Measurements from ENCODE around the gene NLRP9. TPM values are rescaled to one million over a fixed set of nuclear protein-coding genes. Genes with fewer than 3 reads are reported as not detected.
"Not testable (repeated sequence)": the region's sequence is repeated elsewhere in the genome, so short reads cannot be mapped to it uniquely, and the experiment has no call there.

The NLRP9 gene
- total and polyA plus RNA-seq, 2 donors = not detected

DNA sequence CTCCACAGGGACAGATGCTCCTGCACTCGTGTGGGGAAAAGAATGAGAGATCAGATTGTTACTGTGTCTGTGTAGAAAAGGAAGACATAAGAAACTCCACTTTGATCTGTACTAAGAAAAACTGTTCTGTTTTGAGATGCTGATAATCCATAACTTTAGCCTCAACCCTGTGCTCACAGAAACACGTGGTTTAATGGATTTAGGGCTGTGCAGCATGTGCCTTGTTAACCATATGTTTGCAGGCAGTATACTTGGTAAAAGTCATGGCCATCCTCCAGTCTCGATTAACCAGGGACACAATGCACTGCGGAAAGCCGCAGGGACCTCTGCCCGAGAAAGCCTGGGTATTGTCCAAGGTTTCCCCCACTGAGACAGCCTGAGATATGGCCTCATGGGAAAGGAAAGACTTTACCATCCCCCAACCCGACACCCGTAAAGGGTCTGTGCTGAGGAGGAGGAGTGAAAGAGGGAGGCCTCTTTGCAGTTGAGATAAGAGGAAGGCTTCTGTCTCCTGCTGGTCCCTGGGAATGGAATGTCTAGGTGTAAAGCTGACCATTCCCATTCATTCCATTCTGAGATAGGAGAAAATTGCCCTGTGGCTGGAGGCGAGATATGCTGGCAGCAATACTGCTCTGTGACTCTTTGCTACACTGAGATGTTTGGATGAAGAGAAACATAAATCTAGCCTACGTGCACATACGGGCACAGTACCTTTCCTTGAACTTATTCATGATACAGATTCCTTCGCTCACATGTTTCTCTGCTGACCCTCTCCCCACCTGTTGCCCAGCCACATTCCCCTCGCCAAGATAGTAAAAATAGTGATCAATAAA lies 20.1 kb downstream of the NLRP9 start:
- 53% methylated on average over 13 of the region's 13 CpGs for WGBS
- H3K4me3 ChIP-seq (ENCODE audit: low read depth, low read length) = not testable (repeated sequence)

DNA sequence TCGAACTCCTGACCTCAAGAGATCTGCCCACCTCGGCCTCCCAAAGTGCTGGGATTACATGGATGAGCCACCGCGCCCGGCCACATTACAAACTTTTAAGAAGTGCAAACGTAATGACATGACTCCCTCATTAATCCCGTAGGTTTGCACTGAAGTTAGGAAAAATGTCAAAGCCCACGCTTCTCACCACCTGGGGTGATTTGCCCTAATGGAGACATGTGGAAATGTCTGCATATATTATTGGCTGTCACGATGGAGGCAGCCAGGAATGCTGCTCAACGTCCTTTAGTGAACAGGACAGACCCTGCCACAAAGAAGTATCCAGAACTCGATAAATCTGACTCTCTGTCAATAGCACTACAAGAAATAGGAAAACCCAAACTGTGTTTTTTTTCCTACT lies 21.0 kb downstream of the NLRP9 start:
- no peaks in the 10 kb centered on the region for H3K4me1 ChIP-seq (ENCODE audit: insufficient read depth)
- H3K36me3 ChIP-seq (ENCODE audit: insufficient read depth) = no peaks in the 10 kb centered on the region
- no peak overlapping the region for H3K27ac ChIP-seq (ENCODE audit: low read depth)
- 81% methylated on average over 11 of the region's 11 CpGs for WGBS
- DNase-seq (ENCODE audit: extremely low spot score) = no peak
- H3K4me3 ChIP-seq (ENCODE audit: low read depth, low read length) = no peak overlapping the region

More for the DNA sequence above, 20.1 kb downstream of the NLRP9 start:
- not testable (repeated sequence) for DNase-seq (ENCODE audit: extremely low spot score); H3K27ac ChIP-seq (ENCODE audit: low read depth); H3K36me3 ChIP-seq (ENCODE audit: insufficient read depth); H3K4me1 ChIP-seq (ENCODE audit: insufficient read depth)

DNA sequence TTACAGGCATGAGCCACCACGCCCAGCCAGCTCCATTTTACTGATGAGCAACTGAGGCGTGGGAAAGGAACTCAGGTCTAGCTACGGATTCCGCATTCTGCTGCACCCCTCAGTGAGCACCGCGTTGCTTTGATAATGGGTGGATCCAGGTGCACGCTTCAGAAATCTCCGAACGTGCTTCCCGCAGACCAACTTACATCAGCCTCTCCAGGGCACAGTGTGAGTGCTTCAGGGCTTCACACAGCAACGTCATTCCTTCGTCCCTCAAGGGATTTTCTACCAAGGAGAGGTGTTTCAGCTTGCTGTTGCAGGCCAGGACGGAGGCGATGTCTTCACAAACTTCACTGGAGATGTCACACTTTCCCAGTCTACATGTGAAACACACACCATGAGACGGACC lies 21.7 kb downstream of the NLRP9 start:
- H3K36me3 ChIP-seq (ENCODE audit: insufficient read depth) = no peaks in the 10 kb centered on the region
- H3K27ac ChIP-seq (ENCODE audit: low read depth) = no peak overlapping the region
- WGBS = 90% methylated on average over 15 of the region's 15 CpGs
- no peaks in the 10 kb centered on the region for H3K4me1 ChIP-seq (ENCODE audit: insufficient read depth)
- no peak for DNase-seq (ENCODE audit: extremely low spot score)
- no peak overlapping the region for H3K4me3 ChIP-seq (ENCODE audit: low read depth, low read length)

DNA sequence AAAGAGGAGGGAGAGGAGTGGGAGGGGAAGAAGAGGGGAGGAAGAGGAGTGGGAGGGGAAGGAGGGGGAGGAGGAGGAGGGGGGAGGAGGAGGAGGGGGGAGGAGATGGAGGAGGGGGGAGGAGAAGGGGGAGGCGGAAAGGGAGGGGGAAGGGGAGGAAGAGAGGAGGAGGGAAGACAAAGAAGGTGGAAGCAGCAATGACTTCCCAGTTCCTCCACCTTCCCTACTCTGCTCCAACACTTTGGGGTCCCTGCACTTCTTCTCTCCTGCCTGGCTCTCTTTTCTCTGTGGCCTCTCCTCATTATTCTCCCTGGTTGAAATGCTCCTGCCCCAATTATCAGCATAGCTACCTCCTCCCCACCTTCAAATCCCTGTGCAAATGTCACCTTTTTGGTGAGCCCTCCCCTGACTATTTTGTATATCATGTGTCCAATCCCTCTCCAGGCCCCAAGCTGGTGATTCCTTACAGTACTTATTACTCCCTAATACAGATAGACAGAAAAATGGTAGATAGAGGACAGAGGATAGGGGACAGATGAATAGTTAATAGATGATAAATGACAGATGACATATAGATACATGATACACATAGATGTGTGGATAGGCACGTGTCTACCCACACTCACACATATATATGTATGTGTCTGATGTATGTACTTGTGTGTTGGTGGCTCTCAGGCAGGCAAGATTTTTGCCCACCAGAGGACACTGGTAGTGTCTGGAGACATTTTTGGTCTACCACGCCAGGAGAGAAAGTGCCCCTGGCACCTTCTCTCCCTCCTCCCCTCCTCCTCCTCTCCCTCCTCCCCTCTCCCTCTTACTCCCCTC lies 25.2 kb downstream of the NLRP9 start:
- Histone ChIP-seq H3K27ac (ENCODE audit: low read depth) (no peak overlapping the region), H3K4me1 (ENCODE audit: insufficient read depth) (no peaks in the 10 kb centered on the region), H3K4me3 (ENCODE audit: low read depth, low read length) (no peak overlapping the region), H3K36me3 (ENCODE audit: insufficient read depth) (no peaks in the 10 kb centered on the region)
- no peak for DNase-seq (ENCODE audit: extremely low spot score)
- WGBS = 87% methylated on average over 2 of the region's 3 CpGs

DNA sequence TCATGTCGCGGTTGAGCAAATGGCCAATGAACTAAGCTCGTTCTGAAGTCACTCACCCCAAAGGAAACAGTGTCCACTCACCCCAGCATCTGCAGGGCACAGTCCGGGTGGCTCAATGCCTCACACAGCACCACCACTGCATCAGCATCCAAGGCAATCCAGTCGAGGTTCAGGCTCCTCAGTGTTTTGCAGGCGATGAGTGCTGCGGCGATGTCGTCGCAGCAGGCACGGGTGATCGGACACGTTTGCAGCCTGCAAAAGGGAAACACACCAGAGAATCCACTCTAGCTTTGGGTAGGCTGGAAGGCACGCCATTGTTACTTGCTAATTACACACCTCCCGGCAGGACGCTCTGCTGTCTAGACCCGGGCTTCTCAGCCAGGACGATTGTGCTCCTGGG lies 26.5 kb downstream of the NLRP9 start:
- DNase-seq (ENCODE audit: extremely low spot score) = no peak
- 77% methylated on average over 18 of the region's 18 CpGs for WGBS
- Histone ChIP-seq H3K27ac (ENCODE audit: low read depth) (no peak overlapping the region), H3K4me1 (ENCODE audit: insufficient read depth) (no peaks in the 10 kb centered on the region), H3K36me3 (ENCODE audit: insufficient read depth) (no peaks in the 10 kb centered on the region), H3K4me3 (ENCODE audit: low read depth, low read length) (no peak overlapping the region)

DNA sequence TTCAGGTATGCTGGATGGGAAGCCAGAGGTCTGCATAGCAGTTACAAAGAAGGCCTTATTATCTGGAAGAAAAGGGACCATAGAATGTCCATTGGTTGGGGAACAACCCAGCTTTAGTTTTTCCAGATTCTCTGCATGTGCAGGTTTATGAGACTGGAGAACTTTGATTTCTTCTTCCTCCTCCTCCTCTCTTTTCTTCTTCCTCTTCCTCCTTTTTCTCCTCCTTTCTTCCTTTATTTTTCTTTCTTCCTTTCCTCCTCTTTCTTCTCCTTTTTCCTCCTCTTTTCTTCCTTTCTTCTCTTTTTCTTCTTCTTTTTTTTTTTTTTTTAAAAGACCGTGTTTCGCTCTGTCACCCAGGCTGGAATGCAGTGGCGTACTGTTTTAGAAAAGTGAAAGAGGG lies 32.2 kb downstream of the NLRP9 start:
- 94% methylated on average over 3 of the region's 3 CpGs for WGBS
- Histone ChIP-seq H3K36me3 (ENCODE audit: insufficient read depth) (no peaks in the 10 kb centered on the region), H3K4me1 (ENCODE audit: insufficient read depth) (no peaks in the 10 kb centered on the region), H3K4me3 (ENCODE audit: low read depth, low read length) (no peak overlapping the region), H3K27ac (ENCODE audit: low read depth) (no peak overlapping the region)
- DNase-seq (ENCODE audit: extremely low spot score) = no peak

DNA sequence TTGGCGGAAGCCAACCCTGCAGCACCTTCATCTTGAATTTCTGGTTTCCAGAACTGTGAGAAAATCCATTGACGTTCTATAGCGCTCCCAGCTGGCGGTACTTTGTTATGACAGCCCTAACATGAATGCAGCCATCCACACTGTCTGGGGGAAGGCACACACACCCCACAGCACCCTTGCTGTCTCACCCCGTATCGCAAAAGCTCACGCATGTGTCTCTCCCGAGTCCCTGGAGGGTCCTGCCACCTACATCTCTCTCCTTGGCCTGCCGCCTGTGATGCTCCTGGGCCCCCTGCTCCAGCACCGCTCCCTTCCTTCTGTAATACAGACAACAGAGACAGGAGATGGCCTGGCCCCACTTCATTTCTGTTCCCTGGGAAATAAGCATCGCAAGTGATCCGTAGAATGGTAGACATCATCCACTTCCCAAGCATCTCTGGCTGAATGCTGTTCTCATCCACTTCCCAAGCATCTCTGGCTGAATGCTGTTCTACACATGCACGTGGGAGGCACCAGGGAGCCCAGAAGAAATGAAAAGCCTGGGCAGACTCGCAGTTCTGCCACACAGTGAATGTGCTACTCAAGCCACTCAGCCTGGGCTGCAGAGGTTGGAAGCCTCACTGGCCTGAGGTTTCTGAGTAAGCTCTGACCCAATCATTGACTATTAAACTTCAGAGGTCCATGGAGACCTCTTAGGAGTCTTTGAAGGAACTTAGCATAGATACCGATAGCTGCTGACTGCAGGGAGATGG lies 33.5 kb downstream of the NLRP9 start:
- DNase-seq (ENCODE audit: extremely low spot score) = no peak
- 93% methylated on average over 15 of the region's 15 CpGs for WGBS

DNA sequence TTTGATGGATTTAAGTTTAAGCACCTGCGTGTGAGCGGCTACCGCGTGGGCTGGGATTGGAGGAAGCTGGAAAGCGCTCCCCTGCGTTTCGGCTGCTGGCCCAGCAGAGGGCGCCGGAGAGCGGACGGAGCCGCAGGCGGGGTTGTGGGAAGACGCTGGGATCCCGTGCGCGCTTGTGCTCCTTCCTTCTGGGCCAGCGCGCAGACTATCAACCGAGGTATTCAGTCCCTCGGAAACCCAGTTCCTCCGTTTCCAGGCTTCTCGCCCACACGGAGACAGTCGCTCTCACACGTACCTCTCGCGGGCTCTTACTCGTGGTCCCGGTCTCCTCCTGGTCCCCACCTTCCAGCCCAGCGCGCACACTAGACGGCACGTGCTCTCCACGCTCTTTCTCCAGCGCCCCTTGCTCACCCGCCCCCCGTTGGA lies 34.4 kb downstream of the NLRP9 start:
- no peak overlapping the region for H3K27ac ChIP-seq (ENCODE audit: low read depth)
- H3K36me3 ChIP-seq (ENCODE audit: insufficient read depth) = no peaks in the 10 kb centered on the region
- no peak overlapping the region for H3K4me3 ChIP-seq (ENCODE audit: low read depth, low read length)
- WGBS = 40% methylated on average over 38 of the region's 38 CpGs
- DNase-seq (ENCODE audit: extremely low spot score) = no peak
- H3K4me1 ChIP-seq (ENCODE audit: insufficient read depth) = no peaks in the 10 kb centered on the region

More for the DNA sequence above, 33.5 kb downstream of the NLRP9 start:
- no peak overlapping the region for H3K27ac ChIP-seq (ENCODE audit: low read depth)
- H3K4me3 ChIP-seq (ENCODE audit: low read depth, low read length) = no peak overlapping the region
- H3K4me1 ChIP-seq (ENCODE audit: insufficient read depth) = no peaks in the 10 kb centered on the region
- H3K36me3 ChIP-seq (ENCODE audit: insufficient read depth) = no peaks in the 10 kb centered on the region

DNA sequence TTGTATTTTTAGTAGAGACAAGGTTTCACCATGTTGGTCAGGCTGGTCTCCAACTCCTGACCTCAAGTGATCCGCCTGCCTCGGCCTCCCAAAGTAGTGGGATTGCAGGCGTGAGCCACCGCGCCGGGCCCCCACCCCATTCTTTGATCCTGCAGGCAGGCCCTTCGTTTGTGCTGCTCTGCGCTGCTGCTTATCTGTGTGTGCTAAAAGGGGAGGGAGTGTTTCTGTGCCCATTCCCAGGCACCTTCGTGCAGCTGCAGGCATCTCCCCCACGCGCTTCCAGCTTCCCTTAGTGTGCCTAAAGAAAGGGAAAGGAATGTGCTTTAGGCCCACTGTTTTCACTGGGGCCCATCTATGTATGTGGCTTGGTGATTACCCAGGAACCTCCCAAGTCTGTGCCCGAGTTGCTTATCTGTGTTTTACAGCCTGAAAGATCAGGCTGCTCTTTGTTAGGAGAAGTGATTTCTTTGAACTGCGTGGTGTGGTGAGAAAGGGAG lies 36.0 kb downstream of the NLRP9 start:
- 47% methylated on average over 13 of the region's 13 CpGs for WGBS
- H3K4me3 ChIP-seq (ENCODE audit: low read depth, low read length) = no peak overlapping the region
- H3K27ac ChIP-seq (ENCODE audit: low read depth) = no peak overlapping the region
- no peaks in the 10 kb centered on the region for H3K36me3 ChIP-seq (ENCODE audit: insufficient read depth)
- H3K4me1 ChIP-seq (ENCODE audit: insufficient read depth) = no peaks in the 10 kb centered on the region
- no peak for DNase-seq (ENCODE audit: extremely low spot score)

DNA sequence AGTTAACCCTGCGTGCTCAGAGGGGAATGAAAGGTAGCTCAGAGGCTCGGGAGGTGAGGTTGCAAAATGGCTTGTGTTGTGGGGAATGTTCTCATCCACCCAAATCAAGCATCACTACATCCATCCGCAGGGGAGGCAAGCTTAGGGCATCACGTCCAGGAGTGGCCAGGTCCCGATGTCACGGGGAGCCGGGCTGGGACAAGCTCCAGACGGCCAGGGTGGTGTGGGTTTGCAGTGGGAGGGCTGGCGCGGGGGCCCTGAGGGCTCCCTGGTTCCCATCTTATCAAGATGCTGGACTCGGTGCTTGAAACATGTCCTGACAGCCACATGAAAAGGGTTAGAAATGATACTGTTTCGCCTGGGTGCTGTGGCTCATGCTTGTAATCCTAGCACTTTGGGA lies 37.4 kb downstream of the NLRP9 start:
- Histone ChIP-seq H3K27ac (ENCODE audit: low read depth) (no peak overlapping the region), H3K4me3 (ENCODE audit: low read depth, low read length) (no peak overlapping the region), H3K36me3 (ENCODE audit: insufficient read depth) (no peaks in the 10 kb centered on the region), H3K4me1 (ENCODE audit: insufficient read depth) (no peaks in the 10 kb centered on the region)
- no peak for DNase-seq (ENCODE audit: extremely low spot score)
- WGBS = 91% methylated on average over 12 of the region's 12 CpGs

DNA sequence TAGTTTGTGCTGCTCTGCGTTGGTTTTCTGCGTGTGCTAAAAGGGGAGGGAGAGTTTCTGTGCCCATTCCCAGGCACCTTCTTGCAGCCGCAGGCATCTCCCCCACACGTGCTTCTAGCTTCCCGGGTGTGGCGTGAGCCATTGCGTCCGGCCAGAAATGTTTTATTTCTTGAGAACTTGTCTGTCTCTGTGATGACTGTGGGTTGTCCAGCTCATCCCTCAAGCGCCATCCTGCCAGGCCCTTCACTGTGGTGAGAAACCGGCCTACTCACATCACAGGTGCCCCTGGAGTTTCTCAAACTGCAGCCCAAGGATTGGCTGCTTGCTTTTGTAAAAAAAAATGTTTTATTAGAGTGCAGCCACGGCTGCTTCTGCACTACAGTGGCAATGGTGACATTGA lies 39.0 kb downstream of the NLRP9 start:
- 86% methylated on average over 11 of the region's 11 CpGs for WGBS
- peaks cover 3% of the 10 kb centered on the region for H3K36me3 ChIP-seq (ENCODE audit: insufficient read depth)
- no peak for DNase-seq (ENCODE audit: extremely low spot score)
- no peak overlapping the region for H3K4me3 ChIP-seq (ENCODE audit: low read depth, low read length)
- no peaks in the 10 kb centered on the region for H3K4me1 ChIP-seq (ENCODE audit: insufficient read depth)
- no peak overlapping the region for H3K27ac ChIP-seq (ENCODE audit: low read depth)

DNA sequence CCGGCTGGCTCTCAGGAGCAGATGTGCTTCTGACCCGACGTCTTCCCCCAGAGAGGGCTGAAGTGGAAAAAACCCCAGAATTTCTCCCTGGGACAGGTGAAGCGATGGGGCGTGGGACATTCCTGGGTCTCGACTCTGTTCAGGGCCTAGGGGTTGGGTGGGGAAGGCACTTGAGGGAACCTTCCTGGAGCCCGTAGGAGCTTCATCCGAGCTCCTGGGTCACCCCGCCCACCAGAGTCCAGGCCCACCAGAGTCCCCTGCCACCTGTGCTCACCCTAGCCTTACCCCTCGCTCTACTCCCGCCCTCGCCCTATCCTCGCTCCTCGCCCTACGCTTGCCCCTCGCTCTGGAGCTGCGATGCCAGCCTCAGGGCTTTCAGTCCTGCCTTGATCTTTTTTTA lies 39.9 kb downstream of the NLRP9 start:
- Histone ChIP-seq H3K27ac (ENCODE audit: low read depth) (no peak overlapping the region), H3K36me3 (ENCODE audit: insufficient read depth) (peaks cover 3% of the 10 kb centered on the region), H3K4me3 (ENCODE audit: low read depth, low read length) (no peak overlapping the region), H3K4me1 (ENCODE audit: insufficient read depth) (no peaks in the 10 kb centered on the region)
- DNase-seq (ENCODE audit: extremely low spot score) = no peak
- WGBS = 92% methylated on average over 17 of the region's 17 CpGs

DNA sequence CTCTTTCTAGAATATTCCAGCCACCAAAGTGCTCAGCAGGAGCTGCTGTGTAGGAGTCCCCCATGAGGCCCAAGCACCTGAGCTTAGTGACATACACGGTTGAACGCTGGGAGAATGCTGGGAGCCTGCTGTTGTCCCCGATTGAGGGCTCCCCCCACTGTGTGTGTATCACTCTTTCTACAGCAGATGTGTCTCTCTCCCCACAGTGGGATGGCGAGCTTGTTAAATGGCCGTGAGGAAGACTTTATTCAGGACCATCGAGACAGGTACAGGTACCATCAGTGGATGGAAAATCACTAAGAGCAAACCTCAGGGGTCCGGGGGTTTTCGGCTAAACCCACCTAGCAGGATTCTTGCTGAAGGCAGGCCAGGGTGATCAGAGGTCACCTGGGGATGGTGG lies 40.5 kb downstream of the NLRP9 start:
- WGBS = 92% methylated on average over 8 of the region's 8 CpGs
- DNase-seq (ENCODE audit: extremely low spot score) = no peak
- H3K27ac ChIP-seq (ENCODE audit: low read depth) = no peak overlapping the region
- H3K36me3 ChIP-seq (ENCODE audit: insufficient read depth) = peaks cover 3% of the 10 kb centered on the region
- no peaks in the 10 kb centered on the region for H3K4me1 ChIP-seq (ENCODE audit: insufficient read depth)
- H3K4me3 ChIP-seq (ENCODE audit: low read depth, low read length) = no peak overlapping the region

Measured in urinary bladder (tissue), 4 donors.